ENCODE measurements around the gene GPR156. TPM values are rescaled to one million over a fixed set of nuclear protein-coding genes. Genes with fewer than 3 reads are reported as not detected.

GPR156 gene
- total RNA-seq, 4 donors from 2014 or later: 0.21 to 2.1 (median 0.50) TPM

GRCh38 chr3:120192159-120192558 lies 92.9 kb downstream of the GPR156 start:
- no peaks in the 10 kb centered on the region for H3K4me1 ChIP-seq
- no peak for TF ChIP-seq POLR2A (IDR thresholded peaks at IDR 0.05)
- TF ChIP-seq EP300 (IDR thresholded peaks at IDR 0.05): no peak
- no peak for TF ChIP-seq CTCF (IDR thresholded peaks at IDR 0.05)
- H3K27ac ChIP-seq: no peak overlapping the region
- H3K9me3 ChIP-seq: no peaks in the 10 kb centered on the region
- H3K36me3 ChIP-seq: no peaks in the 10 kb centered on the region
- WGBS, 2 donors: 96% methylated on average over 1 of the region's 1 CpG
- no peaks in the 10 kb centered on the region for H3K27me3 ChIP-seq
- H3K4me3 ChIP-seq: no peak overlapping the region
- no peak for DNase-seq (ENCODE audit: low spot score in 2 of 2)

- Histone ChIP-seq H3K27me3 (no peaks in the 10 kb centered on the region), H3K27ac (no peak overlapping the region), H3K9me3 (no peaks in the 10 kb centered on the region), H3K4me1 (peaks cover 0 to 8% (median 0%) of the 10 kb centered on the region in 4 donors), H3K36me3 (no peaks in the 10 kb centered on the region), H3K4me3 (no peak overlapping the region)
- no peak for DNase-seq (ENCODE audit: low spot score in 2 of 2)
- WGBS, 2 donors: 78 to 89% methylated on average over 7 of the region's 7 CpGs
- TF ChIP-seq EP300 (IDR thresholded peaks at IDR 0.05): no peak
- peak in 1 of 5 experiments; percentile 12 for TF ChIP-seq CTCF (IDR thresholded peaks at IDR 0.05)
Measured at GRCh38 chr3:120182613-120183511, 102.2 kb downstream of the GPR156 start.

- Histone ChIP-seq H3K27ac (no peak overlapping the region), H3K27me3 (no peaks in the 10 kb centered on the region), H3K36me3 (no peaks in the 10 kb centered on the region), H3K4me3 (no peak overlapping the region), H3K4me1 (peaks cover 0 to 20% (median 0%) of the 10 kb centered on the region in 4 donors), H3K9me3 (no peaks in the 10 kb centered on the region)
- DNase-seq (ENCODE audit: low spot score in 2 of 2): no peak
- WGBS, 2 donors: 96 to 100% methylated on average over 1 of the region's 1 CpG
- no peak for TF ChIP-seq POLR2A (IDR thresholded peaks at IDR 0.05)
- TF ChIP-seq CTCF (IDR thresholded peaks at IDR 0.05): no peak
- TF ChIP-seq EP300 (IDR thresholded peaks at IDR 0.05): no peak
Measured at GRCh38 chr3:120181632-120182031, 103.4 kb downstream of the GPR156 start.

GRCh38 chr3:120180731-120181412 lies 104.2 kb downstream of the GPR156 start:
- H3K9me3 ChIP-seq: no peaks in the 10 kb centered on the region
- no peak for DNase-seq (ENCODE audit: low spot score in 2 of 2)
- 85 to 91% methylated on average over 3 of the region's 3 CpGs for whole genome bisulfite sequencing, 2 donors

More at GRCh38 chr3:120180731-120181412, 104.2 kb downstream of the GPR156 start:
- Histone ChIP-seq H3K27ac (no peak overlapping the region), H3K36me3 (no peaks in the 10 kb centered on the region), H3K4me3 (no peak overlapping the region), H3K27me3 (no peaks in the 10 kb centered on the region), H3K4me1 (peaks cover 0 to 20% (median 0%) of the 10 kb centered on the region in 4 donors)
- TF ChIP-seq POLR2A (IDR thresholded peaks at IDR 0.05) (no peak), CTCF (IDR thresholded peaks at IDR 0.05) (no peak), EP300 (IDR thresholded peaks at IDR 0.05) (no peak)

Data from tibial nerve (tissue), 4 donors.